ENCODE measurements around the gene NDST1.

Gene NDST1

GRCh38 chr5:150489360-150490295, 18.3 kb upstream of the NDST1 start:
- DNase-seq (ENCODE audit: low read depth): no peak

- DNase-seq (ENCODE audit: low read depth): no peak
These were observed 17.6 kb upstream of the NDST1 start for GRCh38 chr5:150490296-150490669.

GRCh38 chr5:150490754-150491153, 17.2 kb upstream of the NDST1 start:
- no peak for DNase-seq (ENCODE audit: low read depth)

- DNase-seq (ENCODE audit: low read depth): no peak
These were observed 16.1 kb upstream of the NDST1 start for GRCh38 chr5:150491876-150492275.

- no peak for DNase-seq (ENCODE audit: low read depth)
These were observed 15.3 kb upstream of the NDST1 start for GRCh38 chr5:150492621-150493020.

- no peak for DNase-seq (ENCODE audit: low read depth)
These were observed 11.8 kb upstream of the NDST1 start for GRCh38 chr5:150496098-150496497.

- no peak for DNase-seq (ENCODE audit: low read depth)
These were observed 11.4 kb upstream of the NDST1 start for GRCh38 chr5:150496534-150496933.

GRCh38 chr5:150497274-150497988, 10.5 kb upstream of the NDST1 start:
- DNase-seq (ENCODE audit: low read depth): peak; percentile 73

GRCh38 chr5:150497989-150498317, 10.0 kb upstream of the NDST1 start:
- DNase-seq (ENCODE audit: low read depth): no peak

- no peak for DNase-seq (ENCODE audit: low read depth)
These were observed 9.4 kb upstream of the NDST1 start for GRCh38 chr5:150498501-150498900.

- no peak for DNase-seq (ENCODE audit: low read depth)
These were observed 9.0 kb upstream of the NDST1 start for GRCh38 chr5:150498971-150499370.

- no peak for DNase-seq (ENCODE audit: low read depth)
These were observed 8.4 kb upstream of the NDST1 start for GRCh38 chr5:150499437-150499956.

- no peak for DNase-seq (ENCODE audit: low read depth)
These were observed 7.5 kb upstream of the NDST1 start for GRCh38 chr5:150500328-150500841.

GRCh38 chr5:150500905-150501304, 7.0 kb upstream of the NDST1 start:
- no peak for DNase-seq (ENCODE audit: low read depth)

GRCh38 chr5:150502106-150502505, 5.8 kb upstream of the NDST1 start:
- no peak for DNase-seq (ENCODE audit: low read depth)

GRCh38 chr5:150502847-150503246, 5.1 kb upstream of the NDST1 start:
- no peak for DNase-seq (ENCODE audit: low read depth)

- DNase-seq (ENCODE audit: low read depth): no peak
These were observed 4.5 kb upstream of the NDST1 start for GRCh38 chr5:150503386-150503785.

- DNase-seq (ENCODE audit: low read depth): no peak
These were observed 3.8 kb upstream of the NDST1 start for GRCh38 chr5:150503977-150504620.

- no peak for DNase-seq (ENCODE audit: low read depth)
These were observed 2.9 kb upstream of the NDST1 start for GRCh38 chr5:150505041-150505511.

- DNase-seq (ENCODE audit: low read depth): no peak
These were observed 2.1 kb upstream of the NDST1 start for GRCh38 chr5:150505816-150506215.

GRCh38 chr5:150506571-150507473, 1.1 kb upstream of the NDST1 start:
- DNase-seq (ENCODE audit: low read depth): no peak
